ENCODE results near the gene DNAJB11. TPM values are rescaled to one million over a fixed set of nuclear protein-coding genes. Genes with fewer than 3 reads are reported as not detected.

DNAJB11 gene
- total and polyA plus RNA-seq, 3 donors from 2014 or later = 39.3 to 60.2 (median 58.5) TPM

GRCh38 chr3:186621894-186622650 is 51.6 kb downstream of the DNAJB11 start:
- intact Hi-C loops (cut with DNase I; ENCODE audit: low total_unique reads) = no loop called here
- 74 to 85% methylated on average over 7 of the region's 7 CpGs for WGBS, 2 donors

GRCh38 chr3:186622651-186623310 is 52.3 kb downstream of the DNAJB11 start:
- Histone ChIP-seq H3K9me3 (no peaks in the 10 kb centered on the region), H3K4me1 (no peaks in the 10 kb centered on the region), H3K4me3 (no peak overlapping the region), H3K27me3 (no peaks in the 10 kb centered on the region), H3K27ac (no peak overlapping the region), H3K36me3 (ENCODE audit: low read depth, missing control alignments) (no peaks in the 10 kb centered on the region)
- intact Hi-C loops (cut with DNase I; ENCODE audit: low total_unique reads) = no loop called here
- 49 to 58% methylated on average over 2 of the region's 2 CpGs for WGBS, 2 donors
- no peak for TF ChIP-seq CTCF (IDR thresholded peaks at IDR 0.05)
- TF ChIP-seq POLR2A (IDR thresholded peaks at IDR 0.05) = no peak
- no peak for DNase-seq

More at GRCh38 chr3:186621894-186622650, 51.6 kb downstream of the DNAJB11 start:
- TF ChIP-seq CTCF (IDR thresholded peaks at IDR 0.05) = no peak
- TF ChIP-seq POLR2A (IDR thresholded peaks at IDR 0.05) = no peak
- Histone ChIP-seq H3K4me1 (no peaks in the 10 kb centered on the region), H3K9me3 (no peaks in the 10 kb centered on the region), H3K27ac (no peak overlapping the region), H3K27me3 (no peaks in the 10 kb centered on the region), H3K36me3 (ENCODE audit: low read depth, missing control alignments) (no peaks in the 10 kb centered on the region), H3K4me3 (no peak overlapping the region)
- DNase-seq = no peak

- TF ChIP-seq CTCF (IDR thresholded peaks at IDR 0.05) = no peak
- no peak for TF ChIP-seq POLR2A (IDR thresholded peaks at IDR 0.05)
- Histone ChIP-seq H3K36me3 (ENCODE audit: low read depth, missing control alignments) (no peaks in the 10 kb centered on the region), H3K4me3 (no peak overlapping the region), H3K27me3 (no peaks in the 10 kb centered on the region), H3K9me3 (no peaks in the 10 kb centered on the region), H3K27ac (no peak overlapping the region), H3K4me1 (no peaks in the 10 kb centered on the region)
- no peak for DNase-seq
- intact Hi-C loops (cut with DNase I; ENCODE audit: low total_unique reads) = no loop called here
- 85 to 88% methylated on average over 4 of the region's 4 CpGs for WGBS, 2 donors
Measured at GRCh38 chr3:186624598-186624997, 54.1 kb downstream of the DNAJB11 start.

GRCh38 chr3:186625600-186626042 is 55.1 kb downstream of the DNAJB11 start:
- H3K9me3 ChIP-seq = no peaks in the 10 kb centered on the region
- no peaks in the 10 kb centered on the region for H3K4me1 ChIP-seq
- no peak overlapping the region for H3K4me3 ChIP-seq
- H3K27me3 ChIP-seq = no peaks in the 10 kb centered on the region
- WGBS, 2 donors = 58 to 69% methylated on average over 4 of the region's 4 CpGs
- DNase-seq = no peak
- H3K27ac ChIP-seq = no peak overlapping the region
- H3K36me3 ChIP-seq (ENCODE audit: low read depth, missing control alignments) = no peaks in the 10 kb centered on the region
- intact Hi-C loops (cut with DNase I; ENCODE audit: low total_unique reads) = no loop called here
- no peak for TF ChIP-seq POLR2A (IDR thresholded peaks at IDR 0.05)
- no peak for TF ChIP-seq CTCF (IDR thresholded peaks at IDR 0.05)
